SKM-1 treated with dmso at 0.1 percent for 144 hours (cell line): ENCODE results near the gene ALDH3B2.
"Not testable (repeated sequence)": the region's sequence is repeated elsewhere in the genome, so short reads cannot be mapped to it uniquely, and the experiment has no call there.

Source experiments
- DNase-seq: peaks from one replicate; lab custom pipeline; 2025; ENCODE audit not compliant: unreplicated experiment; lab: John Stamatoyannopoulos, UW

Gene ALDH3B2

GRCh38 chr11:67687986-67688385 lies 13.6 kb upstream of the ALDH3B2 start:
- no peak for DNase-seq

- peak; percentile 19 for DNase-seq
These were observed 11.4 kb upstream of the ALDH3B2 start for GRCh38 chr11:67685641-67686332.

- not testable (repeated sequence) for DNase-seq
These were observed 8.0 kb upstream of the ALDH3B2 start for GRCh38 chr11:67682126-67683034.

- DNase-seq, result no peak
These were observed 6.5 kb upstream of the ALDH3B2 start for GRCh38 chr11:67680696-67681470.

GRCh38 chr11:67675058-67675747 lies 780 bp upstream of the ALDH3B2 start:
- DNase-seq, result no peak

GRCh38 chr11:67673902-67674301 lies 521 bp downstream of the ALDH3B2 start:
- no peak for DNase-seq

- DNase-seq, result no peak
These were observed 1.1 kb downstream of the ALDH3B2 start for GRCh38 chr11:67673358-67673757.

GRCh38 chr11:67671211-67671520 lies 3.3 kb downstream of the ALDH3B2 start:
- DNase-seq, result no peak

GRCh38 chr11:67670316-67671210 lies 3.9 kb downstream of the ALDH3B2 start:
- DNase-seq, result no peak

- DNase-seq, result no peak
These were observed 6.3 kb downstream of the ALDH3B2 start for GRCh38 chr11:67668192-67668551.

GRCh38 chr11:67667490-67668191 lies 6.8 kb downstream of the ALDH3B2 start:
- DNase-seq, result no peak

- DNase-seq, result no peak
These were observed 7.5 kb downstream of the ALDH3B2 start for GRCh38 chr11:67666676-67667489.

- DNase-seq, result no peak
These were observed 8.1 kb downstream of the ALDH3B2 start for GRCh38 chr11:67666303-67666645.

GRCh38 chr11:67665541-67666302 lies 8.7 kb downstream of the ALDH3B2 start:
- DNase-seq, result no peak

- DNase-seq, result no peak
These were observed 9.5 kb downstream of the ALDH3B2 start for GRCh38 chr11:67664696-67665540.

- DNase-seq, result no peak
These were observed 10.2 kb downstream of the ALDH3B2 start for GRCh38 chr11:67664213-67664585.

GRCh38 chr11:67663532-67664212 lies 10.8 kb downstream of the ALDH3B2 start:
- DNase-seq, result no peak
